HEK293 (cell line): ENCODE results near the gene BTK.

Experiments used
- CTCF ChIA-PET: fragments of 350-600 bp; formaldehyde crosslinking; extraction: SDS; loops from one replicate; lab custom pipeline; 2021; ENCODE audit warnings: antibody characterized with exemption; lab: Yijun Ruan, JAX
- POLR2A ChIA-PET: fragments of 300-600 bp; formaldehyde crosslinking; extraction: SDS; loops from one replicate; lab custom pipeline; 2020; ENCODE audit warnings: antibody characterized with exemption, inconsistent platforms; lab: Yijun Ruan, JAX
- H3K27ac ChIP-seq: fragments of 200-500 bp; sonication (Bioruptor generic); 2 replicates; pipeline ENCODE4 v1.5.1; 2014; ENCODE audit warnings: low read depth, low read length, control low read depth, inconsistent platforms; ENCODE audit errors: extremely low read depth
- H3K36me3 ChIP-seq, 2 experiments: fragments of 200-500 bp in 1 of 2; sonication (Bioruptor generic) in 1 of 2; 1 replicate in 1 of 2; 2 replicates in 1 of 2; pipeline ENCODE4 v1.5.1; 2014 to 2017; ENCODE audit warnings: inconsistent platforms in 2 of 2, low read length in 2 of 2; ENCODE audit not compliant: control insufficient read depth in 2 of 2, insufficient read depth in 1 of 2
- H3K4me1 ChIP-seq: fragments of 200-500 bp; sonication (Bioruptor generic); 2 replicates; pipeline ENCODE4 v1.5.1; 2014; ENCODE audit warnings: mild to moderate bottlenecking, low read length, inconsistent platforms; ENCODE audit not compliant: control insufficient read depth, insufficient read depth
- H3K4me3 ChIP-seq: 2 replicates; pipeline ENCODE4 v1.5.1; 2011; ENCODE audit warnings: low read depth, mild to moderate bottlenecking, control low read depth, low read length, moderate library complexity
- H3K9me3 ChIP-seq: fragments of 200-500 bp; sonication (Bioruptor generic); 2 replicates; pipeline ENCODE4 v1.5.1; 2014; ENCODE audit warnings: low read depth, low read length, inconsistent platforms; ENCODE audit not compliant: control insufficient read depth, insufficient read depth
- BCL11B ChIP-seq: fragments of 450-650 bp; formaldehyde crosslinking; IDR thresholded peaks from 2 replicates; pipeline ENCODE4 v1.5.1; 2016; ENCODE audit warnings: low read depth, missing biosample characterization, missing genetic modification characterization
- GLI4 ChIP-seq: fragments of 450-650 bp; formaldehyde crosslinking; IDR thresholded peaks from 2 replicates; pipeline ENCODE4 v1.5.1; 2016; ENCODE audit warnings: missing biosample characterization, missing genetic modification characterization
- HOXC10 ChIP-seq: sonication (generic); formaldehyde crosslinking; IDR thresholded peaks from 2 replicates; pipeline ENCODE4 v1.8.1; 2023; ENCODE audit warnings: mild to moderate bottlenecking, missing genetic modification reagents
- KLF16 ChIP-seq: fragments of 450-650 bp; formaldehyde crosslinking; IDR thresholded peaks from 2 replicates; pipeline ENCODE4 v1.5.1; 2017; ENCODE audit warnings: missing biosample characterization, missing genetic modification characterization
- MZF1 ChIP-seq: fragments of 450-650 bp; formaldehyde crosslinking; IDR thresholded peaks from 2 replicates; pipeline ENCODE4 v1.5.1; 2017; ENCODE audit warnings: missing biosample characterization, missing genetic modification characterization, borderline replicate concordance
- RBAK ChIP-seq: fragments of 450-650 bp; formaldehyde crosslinking; IDR thresholded peaks from 2 replicates; pipeline ENCODE4 v1.5.1; 2016; ENCODE audit warnings: missing biosample characterization, missing genetic modification characterization
- ZBTB20 ChIP-seq: fragments of 450-650 bp; formaldehyde crosslinking; IDR thresholded peaks from 2 replicates; pipeline ENCODE4 v1.5.1; 2016; ENCODE audit warnings: missing biosample characterization, missing genetic modification characterization
- ZFHX2 ChIP-seq: fragments of 450-650 bp; formaldehyde crosslinking; conservative IDR thresholded peaks from 2 replicates; pipeline ENCODE4 v1.5.1; 2016; ENCODE audit warnings: missing biosample characterization, missing genetic modification characterization
- ZFP41 ChIP-seq: fragments of 450-650 bp; formaldehyde crosslinking; IDR thresholded peaks from 2 replicates; pipeline ENCODE4 v1.5.1; 2016; ENCODE audit warnings: missing biosample characterization, missing genetic modification characterization, borderline replicate concordance
- ZIC2 ChIP-seq: fragments of 450-650 bp; formaldehyde crosslinking; IDR thresholded peaks from 2 replicates; pipeline ENCODE4 v1.5.1; 2016; ENCODE audit warnings: missing biosample characterization, missing genetic modification characterization
- ZNF10 ChIP-seq: fragments of 450-650 bp; formaldehyde crosslinking; IDR thresholded peaks from 2 replicates; pipeline ENCODE4 v1.5.1; 2017; ENCODE audit warnings: missing biosample characterization, missing genetic modification characterization
- ZNF114 ChIP-seq: fragments of 450-650 bp; formaldehyde crosslinking; IDR thresholded peaks from 2 replicates; pipeline ENCODE4 v1.5.0; 2017; ENCODE audit warnings: missing biosample characterization, missing genetic modification characterization
- ZNF146 ChIP-seq: fragments of 450-650 bp; formaldehyde crosslinking; IDR thresholded peaks from 2 replicates; pipeline ENCODE4 v1.5.1; 2016; ENCODE audit warnings: missing biosample characterization, missing genetic modification characterization
- ZNF169 ChIP-seq: fragments of 450-650 bp; formaldehyde crosslinking; IDR thresholded peaks from 2 replicates; pipeline ENCODE4 v1.5.1; 2016; ENCODE audit warnings: missing biosample characterization, missing genetic modification characterization
- ZNF2 ChIP-seq: fragments of 450-650 bp; formaldehyde crosslinking; IDR thresholded peaks from 2 replicates; pipeline ENCODE4 v1.5.1; 2016; ENCODE audit warnings: missing biosample characterization, missing genetic modification characterization
- ZNF221 ChIP-seq: fragments of 450-650 bp; formaldehyde crosslinking; IDR thresholded peaks from 2 replicates; pipeline ENCODE4 v1.5.1; 2017; ENCODE audit warnings: missing biosample characterization, missing genetic modification characterization, borderline replicate concordance
- ZNF324 ChIP-seq: fragments of 450-650 bp; formaldehyde crosslinking; IDR thresholded peaks from 2 replicates; pipeline ENCODE4 v1.5.1; 2016; ENCODE audit warnings: missing biosample characterization, missing genetic modification characterization
- ZNF544 ChIP-seq: fragments of 450-650 bp; formaldehyde crosslinking; IDR thresholded peaks from 2 replicates; pipeline ENCODE4 v1.5.0; 2017; ENCODE audit warnings: missing biosample characterization, missing genetic modification characterization
- ZNF560 ChIP-seq: fragments of 450-650 bp; formaldehyde crosslinking; IDR thresholded peaks from 2 replicates; pipeline ENCODE4 v1.5.1; 2017; ENCODE audit warnings: missing biosample characterization, missing genetic modification characterization, borderline replicate concordance
- ZNF561 ChIP-seq: fragments of 450-650 bp; IDR thresholded peaks from 2 replicates; pipeline ENCODE4 v1.5.1; 2018; ENCODE audit warnings: missing biosample characterization, missing genetic modification characterization, borderline replicate concordance
- ZNF585B ChIP-seq: fragments of 450-650 bp; formaldehyde crosslinking; IDR thresholded peaks from 2 replicates; pipeline ENCODE4 v1.5.1; 2016; ENCODE audit warnings: missing biosample characterization, missing genetic modification characterization
- ZNF610 ChIP-seq: fragments of 450-650 bp; formaldehyde crosslinking; IDR thresholded peaks from 2 replicates; pipeline ENCODE4 v1.5.1; 2016; ENCODE audit warnings: missing biosample characterization, missing genetic modification characterization, borderline replicate concordance
- ZNF623 ChIP-seq: fragments of 450-650 bp; formaldehyde crosslinking; IDR thresholded peaks from 2 replicates; pipeline ENCODE4 v1.5.1; 2016; ENCODE audit warnings: missing biosample characterization, missing genetic modification characterization
- ZNF777 ChIP-seq: fragments of 450-650 bp; formaldehyde crosslinking; IDR thresholded peaks from 2 replicates; pipeline ENCODE4 v1.5.1; 2017; ENCODE audit warnings: missing biosample characterization, missing genetic modification characterization, borderline replicate concordance
- TF ChIP-seq, protein P1 (sequence below): fragments of 450-650 bp; formaldehyde crosslinking; IDR thresholded peaks from 2 replicates; pipeline ENCODE4 v1.5.1; 2017; ENCODE audit warnings: missing biosample characterization, missing genetic modification characterization
- TF ChIP-seq, protein P2 (sequence below): fragments of 450-650 bp; formaldehyde crosslinking; IDR thresholded peaks from 2 replicates; pipeline ENCODE4 v1.5.1; 2016; ENCODE audit warnings: missing biosample characterization, missing genetic modification characterization
- TF ChIP-seq, protein P3 (sequence below): fragments of 450-650 bp; formaldehyde crosslinking; IDR thresholded peaks from 2 replicates; pipeline ENCODE4 v1.5.1; 2016; ENCODE audit warnings: missing biosample characterization, missing genetic modification characterization, borderline replicate concordance
- TF ChIP-seq, protein P4 (sequence below): fragments of 450-650 bp; formaldehyde crosslinking; IDR thresholded peaks from 2 replicates; pipeline ENCODE4 v1.5.1; 2016; ENCODE audit warnings: missing biosample characterization, missing genetic modification characterization
- TF ChIP-seq, protein P5 (sequence below): fragments of 450-650 bp; formaldehyde crosslinking; IDR thresholded peaks from 2 replicates; pipeline ENCODE4 v1.5.1; 2017; ENCODE audit warnings: missing biosample characterization, missing genetic modification characterization
- TF ChIP-seq, protein P6 (sequence below): fragments of 450-650 bp; IDR thresholded peaks from 2 replicates; pipeline ENCODE4 v1.5.1; 2018; ENCODE audit warnings: missing biosample characterization, mild to moderate bottlenecking, missing genetic modification characterization
- TF ChIP-seq, protein P7 (sequence below): fragments of 450-650 bp; formaldehyde crosslinking; IDR thresholded peaks from 2 replicates; pipeline ENCODE4 v1.5.1; 2016; ENCODE audit warnings: missing biosample characterization, missing genetic modification characterization

The BTK gene

DNA sequence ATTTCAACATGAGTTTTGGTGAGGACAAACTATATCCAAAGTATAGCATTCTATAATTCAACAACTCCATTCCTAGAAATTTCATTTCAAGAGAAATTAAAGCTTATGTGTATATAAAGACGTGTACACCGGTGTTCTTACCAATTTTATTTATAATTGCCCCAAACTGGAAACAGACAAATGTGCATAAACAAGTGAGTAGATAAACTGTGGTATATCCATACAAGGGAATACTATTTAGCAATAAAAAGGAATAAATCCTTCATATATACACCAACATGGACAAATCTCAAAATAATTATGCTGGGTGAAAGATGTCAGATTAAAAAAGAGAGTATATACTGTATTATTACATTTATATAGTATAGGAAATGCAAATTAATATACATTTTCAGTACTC, 42.0 kb upstream of the BTK start:
- ChIA-PET POLR2A (no interaction called here), CTCF (interaction anchor here (3.8 kb wide), 1 partner anchor 11 kb away, joined by 28 read pairs; no protein-coding TSS in a partner anchor)

DNA sequence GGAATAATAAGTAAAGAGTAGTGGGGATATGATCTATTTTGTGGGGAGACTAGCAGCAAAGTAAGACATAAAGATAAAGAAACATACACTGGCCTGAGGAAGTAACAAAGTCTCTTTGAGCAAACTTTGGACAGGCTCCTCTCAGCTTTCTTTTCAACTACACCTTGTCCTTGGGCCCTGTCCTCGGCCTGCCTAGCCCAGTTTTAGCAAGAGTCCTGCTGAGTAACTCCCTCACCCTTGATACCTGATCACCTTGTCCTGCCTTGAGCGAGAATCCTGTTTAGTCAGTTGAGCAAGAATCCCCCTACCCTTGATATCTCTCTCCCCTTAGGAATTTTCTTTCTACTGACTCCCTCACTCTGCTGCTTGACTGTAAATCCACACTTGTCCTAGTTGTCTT, 33.5 kb upstream of the BTK start:
- Histone ChIP-seq H3K4me3 (no peak overlapping the region), H3K27ac (no peak overlapping the region)
- POLR2A ChIA-PET: interaction anchor here (1.4 kb wide), 1 partner anchor 28 kb away, joined by 5 read pairs; the partner anchor contains the start of gene RPL36A
- TF ChIP-seq KLF16 (tag by site-specific recombination) (no peak), ZNF10 (no peak), ZNF623 (no peak), ZNF560 (tag by site-specific recombination) (no peak), GLI4 (tag by site-specific recombination) (no peak), ZNF114 (tag by site-specific recombination) (no peak), ZNF2 (tag by site-specific recombination) (no peak), HOXC10 (no peak), BCL11B (tag by site-specific recombination) (no peak)
- TF ChIP-seq, protein P1, sequence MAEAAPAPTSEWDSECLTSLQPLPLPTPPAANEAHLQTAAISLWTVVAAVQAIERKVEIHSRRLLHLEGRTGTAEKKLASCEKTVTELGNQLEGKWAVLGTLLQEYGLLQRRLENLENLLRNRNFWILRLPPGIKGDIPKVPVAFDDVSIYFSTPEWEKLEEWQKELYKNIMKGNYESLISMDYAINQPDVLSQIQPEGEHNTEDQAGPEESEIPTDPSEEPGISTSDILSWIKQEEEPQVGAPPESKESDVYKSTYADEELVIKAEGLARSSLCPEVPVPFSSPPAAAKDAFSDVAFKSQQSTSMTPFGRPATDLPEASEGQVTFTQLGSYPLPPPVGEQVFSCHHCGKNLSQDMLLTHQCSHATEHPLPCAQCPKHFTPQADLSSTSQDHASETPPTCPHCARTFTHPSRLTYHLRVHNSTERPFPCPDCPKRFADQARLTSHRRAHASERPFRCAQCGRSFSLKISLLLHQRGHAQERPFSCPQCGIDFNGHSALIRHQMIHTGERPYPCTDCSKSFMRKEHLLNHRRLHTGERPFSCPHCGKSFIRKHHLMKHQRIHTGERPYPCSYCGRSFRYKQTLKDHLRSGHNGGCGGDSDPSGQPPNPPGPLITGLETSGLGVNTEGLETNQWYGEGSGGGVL (tag by site-specific recombination): no peak
- TF ChIP-seq, protein P2, sequence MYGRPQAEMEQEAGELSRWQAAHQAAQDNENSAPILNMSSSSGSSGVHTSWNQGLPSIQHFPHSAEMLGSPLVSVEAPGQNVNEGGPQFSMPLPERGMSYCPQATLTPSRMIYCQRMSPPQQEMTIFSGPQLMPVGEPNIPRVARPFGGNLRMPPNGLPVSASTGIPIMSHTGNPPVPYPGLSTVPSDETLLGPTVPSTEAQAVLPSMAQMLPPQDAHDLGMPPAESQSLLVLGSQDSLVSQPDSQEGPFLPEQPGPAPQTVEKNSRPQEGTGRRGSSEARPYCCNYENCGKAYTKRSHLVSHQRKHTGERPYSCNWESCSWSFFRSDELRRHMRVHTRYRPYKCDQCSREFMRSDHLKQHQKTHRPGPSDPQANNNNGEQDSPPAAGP: no peak
- TF ChIP-seq, protein P3, sequence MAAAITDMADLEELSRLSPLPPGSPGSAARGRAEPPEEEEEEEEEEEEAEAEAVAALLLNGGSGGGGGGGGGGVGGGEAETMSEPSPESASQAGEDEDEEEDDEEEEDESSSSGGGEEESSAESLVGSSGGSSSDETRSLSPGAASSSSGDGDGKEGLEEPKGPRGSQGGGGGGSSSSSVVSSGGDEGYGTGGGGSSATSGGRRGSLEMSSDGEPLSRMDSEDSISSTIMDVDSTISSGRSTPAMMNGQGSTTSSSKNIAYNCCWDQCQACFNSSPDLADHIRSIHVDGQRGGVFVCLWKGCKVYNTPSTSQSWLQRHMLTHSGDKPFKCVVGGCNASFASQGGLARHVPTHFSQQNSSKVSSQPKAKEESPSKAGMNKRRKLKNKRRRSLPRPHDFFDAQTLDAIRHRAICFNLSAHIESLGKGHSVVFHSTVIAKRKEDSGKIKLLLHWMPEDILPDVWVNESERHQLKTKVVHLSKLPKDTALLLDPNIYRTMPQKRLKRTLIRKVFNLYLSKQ: no peak
- TF ChIP-seq, protein P4, sequence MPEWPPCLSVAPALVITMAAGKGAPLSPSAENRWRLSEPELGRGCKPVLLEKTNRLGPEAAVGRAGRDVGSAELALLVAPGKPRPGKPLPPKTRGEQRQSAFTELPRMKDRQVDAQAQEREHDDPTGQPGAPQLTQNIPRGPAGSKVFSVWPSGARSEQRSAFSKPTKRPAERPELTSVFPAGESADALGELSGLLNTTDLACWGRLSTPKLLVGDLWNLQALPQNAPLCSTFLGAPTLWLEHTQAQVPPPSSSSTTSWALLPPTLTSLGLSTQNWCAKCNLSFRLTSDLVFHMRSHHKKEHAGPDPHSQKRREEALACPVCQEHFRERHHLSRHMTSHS (tag by site-specific recombination): no peak

More for the DNA sequence above, 42.0 kb upstream of the BTK start:
- TF ChIP-seq ZNF561 (tag by site-specific recombination) (no peak), ZNF585B (no peak), ZNF544 (tag by site-specific recombination) (no peak), ZNF169 (tag by site-specific recombination) (no peak), ZNF10 (no peak), ZNF324 (no peak), ZNF777 (tag by site-specific recombination) (no peak), RBAK (tag by site-specific recombination) (no peak), ZFP41 (no peak), ZBTB20 (tag by site-specific recombination) (no peak), BCL11B (tag by site-specific recombination) (no peak), ZFHX2 (tag by site-specific recombination) (no peak), MZF1 (tag by site-specific recombination) (no peak), ZIC2 (no peak), ZNF610 (tag by site-specific recombination) (no peak), ZNF221 (no peak), ZNF146 (tag by site-specific recombination) (no peak)
- TF ChIP-seq, protein P5, sequence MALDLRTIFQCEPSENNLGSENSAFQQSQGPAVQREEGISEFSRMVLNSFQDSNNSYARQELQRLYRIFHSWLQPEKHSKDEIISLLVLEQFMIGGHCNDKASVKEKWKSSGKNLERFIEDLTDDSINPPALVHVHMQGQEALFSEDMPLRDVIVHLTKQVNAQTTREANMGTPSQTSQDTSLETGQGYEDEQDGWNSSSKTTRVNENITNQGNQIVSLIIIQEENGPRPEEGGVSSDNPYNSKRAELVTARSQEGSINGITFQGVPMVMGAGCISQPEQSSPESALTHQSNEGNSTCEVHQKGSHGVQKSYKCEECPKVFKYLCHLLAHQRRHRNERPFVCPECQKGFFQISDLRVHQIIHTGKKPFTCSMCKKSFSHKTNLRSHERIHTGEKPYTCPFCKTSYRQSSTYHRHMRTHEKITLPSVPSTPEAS (tag by site-specific recombination): no peak
- TF ChIP-seq, protein P6, sequence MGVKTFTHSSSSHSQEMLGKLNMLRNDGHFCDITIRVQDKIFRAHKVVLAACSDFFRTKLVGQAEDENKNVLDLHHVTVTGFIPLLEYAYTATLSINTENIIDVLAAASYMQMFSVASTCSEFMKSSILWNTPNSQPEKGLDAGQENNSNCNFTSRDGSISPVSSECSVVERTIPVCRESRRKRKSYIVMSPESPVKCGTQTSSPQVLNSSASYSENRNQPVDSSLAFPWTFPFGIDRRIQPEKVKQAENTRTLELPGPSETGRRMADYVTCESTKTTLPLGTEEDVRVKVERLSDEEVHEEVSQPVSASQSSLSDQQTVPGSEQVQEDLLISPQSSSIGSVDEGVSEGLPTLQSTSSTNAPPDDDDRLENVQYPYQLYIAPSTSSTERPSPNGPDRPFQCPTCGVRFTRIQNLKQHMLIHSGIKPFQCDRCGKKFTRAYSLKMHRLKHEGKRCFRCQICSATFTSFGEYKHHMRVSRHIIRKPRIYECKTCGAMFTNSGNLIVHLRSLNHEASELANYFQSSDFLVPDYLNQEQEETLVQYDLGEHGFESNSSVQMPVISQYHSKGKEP (tag by site-specific recombination): no peak
- TF ChIP-seq, protein P7, sequence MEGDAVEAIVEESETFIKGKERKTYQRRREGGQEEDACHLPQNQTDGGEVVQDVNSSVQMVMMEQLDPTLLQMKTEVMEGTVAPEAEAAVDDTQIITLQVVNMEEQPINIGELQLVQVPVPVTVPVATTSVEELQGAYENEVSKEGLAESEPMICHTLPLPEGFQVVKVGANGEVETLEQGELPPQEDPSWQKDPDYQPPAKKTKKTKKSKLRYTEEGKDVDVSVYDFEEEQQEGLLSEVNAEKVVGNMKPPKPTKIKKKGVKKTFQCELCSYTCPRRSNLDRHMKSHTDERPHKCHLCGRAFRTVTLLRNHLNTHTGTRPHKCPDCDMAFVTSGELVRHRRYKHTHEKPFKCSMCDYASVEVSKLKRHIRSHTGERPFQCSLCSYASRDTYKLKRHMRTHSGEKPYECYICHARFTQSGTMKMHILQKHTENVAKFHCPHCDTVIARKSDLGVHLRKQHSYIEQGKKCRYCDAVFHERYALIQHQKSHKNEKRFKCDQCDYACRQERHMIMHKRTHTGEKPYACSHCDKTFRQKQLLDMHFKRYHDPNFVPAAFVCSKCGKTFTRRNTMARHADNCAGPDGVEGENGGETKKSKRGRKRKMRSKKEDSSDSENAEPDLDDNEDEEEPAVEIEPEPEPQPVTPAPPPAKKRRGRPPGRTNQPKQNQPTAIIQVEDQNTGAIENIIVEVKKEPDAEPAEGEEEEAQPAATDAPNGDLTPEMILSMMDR (tag by site-specific recombination): no peak
- Histone ChIP-seq H3K36me3 (peaks cover 0 to 44% of the 10 kb centered on the region in 2 experiments), H3K9me3 (no peaks in the 10 kb centered on the region), H3K4me3 (no peak overlapping the region), H3K27ac (no peak overlapping the region), H3K4me1 (no peaks in the 10 kb centered on the region)

More for the DNA sequence above, 33.5 kb upstream of the BTK start:
- CTCF ChIA-PET: interaction anchor here (1.6 kb wide), 1 partner anchor 384 kb away, joined by 5 read pairs; no protein-coding TSS in a partner anchor
- Histone ChIP-seq H3K36me3 (peaks cover 0 to 8% of the 10 kb centered on the region in 2 experiments; a peak in 2 of 3 replicates), H3K9me3 (no peaks in the 10 kb centered on the region), H3K4me1 (0 out of 2 replicates have a peak, but pooled peaks cover 2% of the 10 kb centered on the region)
